T-helper 22 cell (primary cell): ENCODE measurements around the gene SLIT1.

Experiments used
- DNase-seq: peaks from one replicate; pipeline ENCODE4 v3.0.0-alpha.2; 2020; ENCODE audit warnings: low read depth

The SLIT1 gene

DNA sequence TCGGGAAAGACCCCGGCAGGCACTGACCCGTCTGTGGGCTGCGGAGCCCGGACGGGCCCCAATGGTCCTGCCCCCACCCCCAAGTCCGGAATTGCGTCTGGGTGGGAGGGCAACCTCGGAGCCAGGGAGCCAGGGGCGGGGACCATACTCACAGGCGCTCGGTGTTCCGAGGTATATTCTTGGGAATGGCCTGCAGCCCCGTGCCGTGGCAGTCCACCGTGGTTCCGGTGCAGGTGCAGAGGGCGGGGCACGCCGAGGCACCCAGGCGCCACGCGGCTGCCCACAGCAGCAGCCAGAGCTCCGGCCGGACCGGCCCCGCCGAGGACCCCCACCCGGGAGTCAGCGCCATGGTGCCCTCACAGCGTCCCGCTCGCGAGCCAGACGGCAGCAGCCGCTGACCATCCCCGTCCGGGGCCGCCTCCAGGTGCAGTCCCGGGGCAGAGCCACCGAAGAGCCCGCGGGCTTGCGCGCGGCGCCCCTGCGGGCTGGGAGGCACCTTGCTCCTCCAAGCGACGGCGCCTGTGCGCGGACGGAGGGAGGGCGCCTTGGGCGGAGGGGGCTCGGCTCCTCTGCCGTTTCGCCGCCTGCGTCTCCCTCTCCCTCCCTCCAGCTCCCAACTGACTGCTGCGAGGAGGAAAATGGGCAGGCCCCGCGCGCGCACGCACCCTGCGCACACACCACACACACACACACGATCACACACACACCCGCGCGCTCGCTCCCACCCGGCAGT, at the start of gene SLIT1:
Gene SLIT1, minus strand, starts transcription at position 634 of the 733 bp plus-strand sequence. Its CDS starts 285 bp downstream, at position 349.
- no peak for DNase-seq

DNA sequence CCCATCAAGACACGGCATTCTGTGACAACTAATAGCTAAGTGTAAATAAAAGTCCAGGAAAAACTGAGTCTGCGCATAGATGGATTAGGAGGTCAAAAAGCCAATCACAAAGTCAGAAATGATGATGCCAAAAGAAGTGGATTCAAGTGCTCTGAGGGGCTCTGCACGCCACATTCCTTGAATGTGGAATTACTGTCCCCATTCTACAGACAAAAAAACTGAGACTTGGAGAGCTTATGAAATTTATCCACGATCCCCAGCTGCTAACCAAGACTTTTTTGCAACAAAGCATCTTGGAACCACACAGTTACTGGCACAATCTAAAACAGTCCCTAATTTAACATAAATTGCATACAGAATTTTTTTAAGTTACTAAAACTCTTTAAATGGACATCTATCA, 49.6 kb upstream of the SLIT1 start:
- no peak for DNase-seq

DNA sequence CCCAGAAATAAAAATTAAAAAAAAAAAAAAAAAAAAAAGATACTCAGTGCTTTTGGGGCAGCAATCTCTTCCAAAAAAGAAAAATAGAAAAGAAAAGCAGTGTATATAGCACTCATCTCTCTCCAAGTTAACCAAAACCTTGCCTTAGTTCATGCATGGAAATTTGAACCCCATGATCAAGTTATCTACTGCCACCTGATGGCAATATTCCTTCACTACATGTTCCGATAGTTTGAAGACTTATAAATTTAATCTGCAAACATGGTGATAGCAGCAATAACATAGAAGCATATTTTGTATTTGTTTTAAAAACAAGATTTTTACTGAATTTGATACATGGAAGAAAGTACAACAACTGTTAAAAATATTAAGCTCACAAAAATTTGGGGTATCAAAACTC, 48.6 kb upstream of the SLIT1 start:
- no peak for DNase-seq

DNA sequence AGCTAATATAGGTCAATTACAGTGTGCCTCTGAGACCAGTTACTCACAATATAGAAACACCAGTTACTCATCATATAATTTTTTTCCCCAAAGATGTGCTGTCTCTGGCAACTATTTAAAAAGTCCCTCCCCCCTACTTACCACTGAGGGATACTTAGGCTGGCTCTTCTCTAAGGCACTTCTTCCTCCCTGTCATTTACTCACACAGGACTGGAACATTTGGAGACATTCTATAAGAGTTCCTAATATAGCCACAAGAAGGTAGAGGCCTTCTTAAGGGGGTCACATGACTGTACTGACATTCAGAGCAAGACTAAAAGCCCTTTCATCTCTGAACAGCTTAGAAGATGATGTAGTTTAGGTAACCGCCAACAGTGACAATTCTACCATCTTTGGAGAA, 44.4 kb upstream of the SLIT1 start:
- no peak for DNase-seq

DNA sequence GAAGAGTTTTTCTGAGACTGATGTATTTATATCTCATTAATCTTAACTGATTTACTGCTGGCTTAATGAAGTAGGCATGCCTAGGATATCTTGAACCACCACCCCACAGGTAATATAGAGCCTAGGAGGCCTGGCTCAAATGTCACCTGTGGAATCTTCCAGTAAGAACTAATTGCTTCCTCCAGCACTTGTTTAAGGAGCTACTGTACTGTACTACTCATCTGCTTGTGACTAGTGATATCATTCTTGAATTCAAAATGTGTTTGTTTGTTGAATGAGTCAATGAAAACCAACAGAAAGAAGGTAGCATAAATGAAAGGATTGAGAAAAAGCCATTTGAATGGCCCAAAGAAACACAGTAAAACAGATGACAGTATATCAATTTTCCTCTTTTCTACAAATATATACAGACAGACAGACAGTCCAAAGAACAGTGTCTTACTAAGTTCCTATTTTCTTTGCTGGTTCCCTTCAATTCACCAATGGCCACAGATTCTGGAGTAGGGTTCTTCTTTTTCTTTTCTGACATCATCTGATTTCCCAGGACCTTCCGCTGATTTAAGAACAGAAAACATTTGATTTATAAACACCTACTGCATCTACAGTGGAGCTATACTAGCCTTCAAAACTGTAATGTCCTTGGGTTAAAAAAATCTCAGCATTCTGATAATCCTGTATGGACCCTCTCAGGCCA, 43.7 kb upstream of the SLIT1 start:
- no peak for DNase-seq

DNA sequence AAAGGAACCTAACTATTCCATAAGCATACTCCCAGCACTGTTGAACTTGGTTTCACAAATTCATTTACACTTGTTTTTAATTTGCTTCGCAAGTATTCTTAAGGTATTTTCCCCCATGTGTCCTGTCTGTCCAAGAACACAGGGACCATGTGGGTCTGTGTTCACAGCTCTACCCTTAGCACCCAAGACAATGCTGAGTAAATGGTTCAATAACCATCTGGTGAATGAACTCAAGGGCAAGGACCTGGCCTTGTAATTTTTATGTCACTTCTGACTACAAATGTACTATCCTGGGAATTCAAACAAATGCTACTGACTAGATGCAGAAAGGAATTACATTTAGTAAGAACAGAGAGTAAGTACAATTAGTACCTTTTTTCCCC, 43.0 kb upstream of the SLIT1 start:
- no peak for DNase-seq

DNA sequence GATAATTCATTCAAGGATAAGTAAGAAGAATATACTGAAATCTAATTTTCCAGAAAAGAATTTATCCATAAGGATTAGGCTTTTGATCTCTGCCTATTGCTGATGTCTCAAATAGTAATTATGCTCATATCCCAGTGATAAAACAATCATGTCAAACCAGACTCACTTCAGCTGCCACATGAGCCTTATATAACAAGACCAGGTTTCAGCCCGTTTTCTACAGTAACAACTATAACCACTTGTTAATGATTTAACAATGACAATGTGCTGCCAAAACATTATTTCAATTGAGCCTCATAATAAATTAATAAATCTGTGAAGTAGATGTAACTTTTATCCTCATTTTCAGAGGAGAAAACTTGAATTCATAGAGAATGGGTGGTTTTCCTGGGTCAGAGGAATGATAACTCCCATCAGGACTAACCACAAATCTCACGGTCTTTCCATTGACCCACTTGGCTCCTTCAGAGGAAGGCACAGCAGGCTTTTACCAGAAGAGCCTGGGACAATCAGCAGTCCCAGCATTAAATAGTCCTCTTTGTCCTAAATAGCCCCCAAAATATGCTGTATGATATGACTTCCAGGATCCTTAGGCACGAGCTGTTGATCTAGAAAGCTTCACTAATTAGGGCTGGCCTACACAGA, 42.5 kb upstream of the SLIT1 start:
- no peak for DNase-seq

DNA sequence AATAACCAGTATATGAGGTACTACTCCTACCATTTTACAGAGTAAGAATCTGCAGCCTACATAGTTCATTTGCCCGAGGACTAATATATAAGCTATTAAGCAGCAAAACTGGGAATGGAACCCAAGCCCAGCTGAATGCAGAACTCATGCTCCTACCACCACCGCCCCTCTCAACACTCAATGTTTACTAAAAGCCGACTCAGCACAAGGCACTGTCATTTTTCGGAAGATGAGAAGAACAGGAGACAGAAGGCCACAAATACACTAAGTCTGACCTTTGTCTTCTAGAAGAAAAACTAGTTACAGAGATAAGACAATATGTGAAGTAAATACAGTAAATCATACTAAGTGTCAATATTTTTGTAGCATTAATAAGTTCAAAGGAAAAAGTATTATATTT, 40.6 kb upstream of the SLIT1 start:
- DNase-seq, result no peak

DNA sequence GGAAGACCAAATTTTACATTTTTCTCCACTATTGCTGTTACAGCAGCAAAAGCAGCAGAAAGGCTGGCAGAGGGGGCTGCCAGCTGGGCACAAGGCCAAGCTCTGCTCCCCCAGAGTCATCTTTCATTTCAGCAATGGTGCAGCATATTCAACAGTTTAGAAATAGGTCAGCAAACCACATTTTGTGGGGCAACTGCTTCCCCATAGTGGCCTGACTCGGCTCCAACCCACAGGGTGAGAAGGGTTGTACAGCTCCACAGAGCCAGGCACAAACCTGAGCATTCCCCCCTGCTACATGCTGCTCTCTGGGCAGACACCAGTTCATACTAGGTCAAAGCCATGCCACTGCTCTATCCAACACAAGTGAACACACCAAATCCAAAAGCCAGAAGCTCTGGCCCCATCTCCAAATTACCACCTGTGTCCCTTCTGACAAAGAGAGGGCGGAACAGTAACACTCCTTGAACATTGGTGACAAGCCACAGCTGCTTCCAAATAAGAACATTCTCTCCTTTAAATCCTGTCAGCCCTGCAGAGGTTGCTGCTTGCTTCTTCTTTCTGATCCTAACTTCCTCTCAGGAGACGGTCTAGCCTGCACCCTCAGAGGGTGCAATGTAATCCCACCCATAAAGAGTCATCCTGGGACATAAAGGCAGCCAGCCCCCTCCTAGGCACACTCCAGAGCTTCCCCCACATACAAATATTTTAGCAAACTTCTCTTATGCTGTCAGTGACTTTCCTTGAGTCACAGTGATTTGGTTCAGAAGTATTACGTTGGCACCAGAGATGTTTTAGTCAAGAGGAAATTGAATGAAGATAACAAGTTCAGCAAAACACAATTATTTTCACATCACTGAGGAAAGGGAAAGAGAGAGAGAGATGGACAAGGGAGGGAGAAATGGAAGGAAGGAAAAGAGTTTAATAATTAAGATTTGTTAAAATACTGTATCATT, 39.0 kb upstream of the SLIT1 start:
- no peak for DNase-seq

DNA sequence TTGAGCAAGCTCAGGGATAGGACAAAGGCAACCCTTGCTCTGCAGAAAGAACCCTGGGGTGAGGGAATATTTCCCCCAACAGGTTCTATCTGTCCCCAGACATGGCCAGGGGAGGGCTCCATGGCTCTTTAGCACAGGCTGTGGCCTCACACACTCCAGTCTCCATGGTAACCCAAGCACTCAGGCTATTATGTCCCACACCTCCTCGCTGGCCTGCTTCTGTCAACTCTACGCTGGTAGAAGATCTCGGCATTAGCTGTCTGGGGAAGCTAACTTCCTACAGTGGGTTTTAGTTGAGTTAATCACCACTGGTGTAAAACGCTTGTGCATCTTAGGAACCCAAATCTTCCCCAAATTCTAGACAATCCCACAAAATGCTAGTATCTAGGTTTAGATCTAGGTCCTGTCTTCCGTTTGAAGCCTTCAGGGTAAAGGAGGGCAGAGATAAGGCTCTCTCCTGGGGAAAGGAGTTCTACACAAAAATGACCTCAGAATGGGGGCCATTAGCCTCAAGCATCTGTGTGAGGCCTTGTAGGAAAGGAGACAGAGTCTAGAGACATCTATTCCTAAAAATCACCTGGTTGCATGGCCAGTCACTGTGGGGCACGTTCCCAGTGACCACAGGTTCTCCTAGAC, 36.7 kb upstream of the SLIT1 start:
- no peak for DNase-seq

DNA sequence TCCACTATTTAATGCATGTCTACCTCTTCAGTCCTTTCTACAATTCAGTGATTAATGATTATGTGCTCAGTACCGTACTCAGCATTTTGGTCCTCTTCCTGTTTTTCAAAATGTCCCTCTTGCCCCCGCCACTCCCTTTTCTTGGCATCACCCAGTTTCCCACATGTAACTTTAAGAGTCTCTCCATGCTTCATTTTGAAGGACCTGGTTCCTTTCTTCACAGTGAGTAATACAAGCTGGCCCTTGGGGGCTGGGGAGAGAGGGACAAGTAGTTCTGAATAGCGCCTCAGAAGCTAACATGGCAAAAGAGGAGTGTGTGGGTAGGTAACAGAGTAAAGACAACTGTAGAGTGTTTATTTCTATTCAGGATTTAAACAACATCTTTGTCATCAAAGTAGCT, 34.6 kb upstream of the SLIT1 start:
- no peak for DNase-seq

DNA sequence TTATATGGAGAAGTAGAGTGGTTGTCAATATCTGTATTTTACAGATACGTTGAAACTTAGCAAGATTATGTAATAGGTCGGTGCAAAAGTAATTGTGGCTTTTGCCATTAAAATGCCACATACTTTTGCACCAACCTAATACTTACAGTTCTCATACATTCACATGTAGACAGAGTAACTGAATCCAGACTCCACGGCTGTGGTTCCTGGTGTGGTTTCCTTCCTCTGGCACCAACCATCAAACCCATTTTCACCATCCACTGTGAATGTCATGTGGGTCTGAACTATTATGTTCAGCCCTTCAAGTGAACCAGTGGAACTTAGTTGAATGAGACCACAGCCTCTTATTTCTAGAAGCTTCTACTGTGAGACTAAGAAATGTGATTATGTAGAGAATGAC, 31.5 kb upstream of the SLIT1 start:
- no peak for DNase-seq

DNA sequence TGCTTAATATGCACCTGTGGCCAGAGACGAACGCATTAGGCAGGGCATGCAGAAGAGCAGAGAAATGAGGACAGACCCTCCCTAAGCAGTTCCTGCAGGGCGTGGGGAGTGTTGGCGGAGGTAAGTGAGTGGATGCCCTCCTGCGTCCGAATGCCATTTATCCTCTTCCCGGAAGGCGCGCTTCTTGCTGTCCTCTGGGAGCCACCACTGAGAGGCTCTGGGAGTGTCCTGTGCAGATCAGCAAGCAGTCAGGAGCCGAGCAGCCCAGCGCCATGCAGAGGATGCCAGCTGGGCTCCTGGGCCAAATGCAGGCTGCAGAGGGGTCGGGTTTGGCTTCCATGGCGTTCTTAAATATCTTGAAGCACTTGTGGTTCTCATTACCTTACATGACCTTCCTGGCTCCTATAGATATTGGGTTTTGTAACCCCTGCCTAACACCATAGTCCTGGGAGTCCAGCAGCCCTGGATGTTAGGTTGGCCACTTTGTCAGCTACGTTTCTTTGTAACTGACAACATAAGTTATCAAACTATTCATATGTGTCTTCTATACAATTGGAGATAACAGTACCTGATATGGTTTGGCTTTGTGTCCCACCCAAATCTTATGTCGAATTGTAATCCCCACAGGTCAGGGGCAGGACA, 30.0 kb upstream of the SLIT1 start:
- DNase-seq, result no peak

DNA sequence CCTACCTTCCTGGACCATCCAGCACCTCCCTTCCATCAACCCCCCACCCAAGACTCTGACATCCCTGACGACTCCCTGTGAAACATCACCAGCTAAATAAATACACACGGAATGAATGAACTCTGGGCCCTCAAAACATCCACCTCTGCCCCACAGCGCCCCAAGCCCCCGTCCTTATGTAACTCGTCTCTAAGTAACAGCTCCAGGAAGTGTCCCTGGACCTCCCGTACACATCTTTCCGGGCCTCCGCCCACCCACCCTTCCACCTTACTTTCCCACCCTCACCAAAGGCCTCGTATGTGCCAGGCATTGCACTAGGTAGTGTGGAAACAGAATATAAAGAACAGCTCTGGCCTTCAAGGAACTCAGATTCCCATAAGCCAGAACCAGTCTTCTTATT, 27.7 kb upstream of the SLIT1 start:
- DNase-seq, result no peak

DNA sequence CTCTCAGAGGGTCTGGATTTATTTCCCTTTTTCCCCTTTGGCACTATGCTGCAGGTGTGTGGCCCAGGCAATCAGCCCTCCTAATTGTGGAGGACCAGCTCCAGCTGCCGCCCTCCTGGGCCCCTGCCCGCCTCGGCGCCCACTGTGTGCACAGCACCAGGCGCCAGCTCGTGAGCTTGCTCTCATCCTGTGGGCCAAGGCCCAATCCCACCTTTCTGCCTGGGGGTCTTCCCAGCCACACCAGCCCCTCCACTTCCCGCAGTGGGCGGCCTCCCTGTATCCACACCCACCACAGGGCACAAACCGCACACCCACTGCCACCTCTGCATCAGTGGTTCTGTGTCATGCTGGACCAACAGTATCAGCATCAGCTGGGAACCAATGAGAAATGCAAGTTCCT, 25.5 kb upstream of the SLIT1 start:
- no peak for DNase-seq

DNA sequence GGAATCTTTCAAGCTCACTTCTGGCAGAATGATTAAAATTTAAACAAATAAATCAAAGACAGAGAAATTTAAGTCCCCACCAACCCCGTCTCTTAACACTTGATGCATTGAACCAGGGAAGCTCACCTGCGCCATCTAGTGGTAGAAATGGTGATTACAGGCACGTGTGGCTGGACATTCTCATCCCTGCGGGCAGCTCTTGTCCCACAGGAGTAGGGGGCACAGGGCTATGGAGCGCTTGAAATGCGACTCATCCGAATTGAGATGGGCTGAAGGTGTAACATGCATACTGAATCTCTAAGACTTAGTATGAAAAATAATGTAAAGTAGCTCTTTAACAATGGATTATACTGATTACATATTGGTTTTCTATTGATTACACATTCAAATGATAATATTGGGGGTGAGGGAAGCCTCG, 24.8 kb upstream of the SLIT1 start:
- DNase-seq, result peak; percentile 19

DNA sequence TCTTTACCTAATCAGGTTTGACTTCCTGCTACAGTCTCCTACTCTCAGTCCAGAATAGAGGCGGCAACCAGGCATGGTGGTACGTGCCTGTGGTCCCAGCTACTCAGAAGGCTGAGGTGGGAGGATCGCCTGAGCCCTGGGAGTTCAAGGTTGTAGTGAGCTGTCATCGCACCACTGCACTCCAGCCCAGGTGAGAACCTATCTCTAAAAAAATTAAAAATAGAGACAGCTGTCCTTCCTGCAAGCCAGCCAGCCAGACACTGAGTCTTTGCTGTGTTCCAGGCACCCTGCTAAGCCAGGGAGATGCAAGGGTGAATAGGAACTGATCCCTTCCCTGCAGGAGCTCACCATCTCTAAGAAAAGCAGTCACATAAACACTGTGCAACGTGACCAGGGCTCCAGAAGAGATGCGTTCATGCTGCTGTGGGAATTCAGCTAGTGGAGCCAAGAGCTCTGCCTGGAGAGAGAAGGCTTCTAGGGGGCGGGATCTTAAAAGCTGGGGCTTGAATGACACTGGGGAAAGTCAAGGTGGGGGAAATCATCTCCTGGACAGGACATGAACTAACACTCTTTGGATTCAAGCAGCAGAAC, 22.1 kb upstream of the SLIT1 start:
- DNase-seq, result no peak

DNA sequence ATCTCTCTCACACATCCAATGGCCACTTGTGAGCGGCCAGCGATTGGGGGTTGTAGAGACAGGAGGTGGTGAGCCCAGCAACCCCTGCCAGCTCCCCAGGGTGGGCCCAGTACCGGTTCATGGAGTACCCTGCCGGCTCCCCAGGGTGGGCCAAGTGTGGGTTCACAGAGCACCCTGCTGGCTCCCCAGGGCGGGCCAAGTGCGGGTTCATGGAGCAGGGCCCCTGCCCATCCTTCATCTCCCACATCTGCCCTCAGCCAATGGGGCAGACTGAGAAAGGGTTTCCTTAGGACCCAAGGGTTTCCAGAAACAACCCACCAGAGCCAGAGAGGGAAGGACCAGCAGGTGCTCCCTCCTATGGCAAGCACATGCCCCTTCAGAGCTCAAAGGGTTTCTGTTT, 21.4 kb upstream of the SLIT1 start:
- no peak for DNase-seq

DNA sequence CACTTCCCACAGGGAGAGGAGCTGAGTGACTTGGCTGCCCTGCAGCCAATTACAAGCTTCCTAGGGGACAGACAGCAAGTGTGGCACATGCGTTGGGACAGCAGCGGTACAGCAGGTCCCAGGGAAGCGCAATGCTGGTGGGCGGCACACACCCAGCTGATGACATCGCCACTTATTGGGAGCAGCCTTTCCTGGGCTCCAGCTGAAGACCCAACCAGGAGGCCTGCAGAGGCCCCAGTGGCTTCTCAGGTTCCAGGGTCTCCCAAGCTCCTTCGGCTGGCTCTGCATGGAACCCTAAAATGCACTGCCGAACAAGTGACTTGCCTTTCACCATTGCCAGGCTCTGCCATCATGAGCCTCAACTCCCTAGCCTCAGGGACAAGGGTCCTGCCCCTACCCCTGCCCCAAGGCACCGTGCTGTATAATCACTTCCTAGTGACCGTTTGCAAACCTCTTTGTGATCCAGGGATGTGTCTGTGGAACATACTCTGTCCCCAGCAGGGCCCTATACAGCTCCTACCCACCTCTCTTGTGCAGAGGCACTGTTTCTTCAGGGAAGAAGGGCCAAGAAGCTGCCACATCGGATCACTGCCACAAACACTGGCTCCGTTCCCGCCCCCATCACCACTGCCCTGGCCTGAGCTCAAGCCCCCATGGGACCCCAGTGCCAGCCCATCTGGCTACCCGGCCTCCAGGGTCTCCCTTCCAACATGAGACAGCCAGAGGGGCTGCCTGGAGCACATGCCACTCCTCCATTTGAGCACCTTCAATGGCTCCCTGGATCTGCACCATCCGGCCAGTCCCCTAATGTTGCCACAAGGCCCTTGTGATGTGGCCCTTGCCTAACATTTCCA, 19.3 kb upstream of the SLIT1 start:
- DNase-seq, result no peak

DNA sequence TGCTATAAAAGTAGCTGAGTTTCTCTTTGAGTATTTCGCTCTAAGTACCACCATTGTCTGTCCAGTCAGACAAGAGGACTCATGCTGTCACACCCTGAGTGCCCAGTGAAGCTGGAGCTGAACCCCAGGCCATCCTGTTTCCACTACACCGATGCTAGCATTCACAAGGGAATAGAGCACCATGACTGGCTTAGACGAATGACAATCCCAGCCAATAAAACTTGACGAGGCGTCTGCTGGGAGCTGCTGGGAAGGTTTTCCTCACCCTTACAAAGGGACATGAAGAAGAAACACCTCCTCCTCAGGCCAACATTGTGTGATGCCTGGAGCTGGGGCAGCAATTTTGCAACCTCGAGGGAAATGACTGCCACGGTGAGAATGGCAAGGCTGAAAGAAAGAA, 17.5 kb upstream of the SLIT1 start:
- no peak for DNase-seq
